PC-3 (cell line): Measurements from ENCODE around the gene BMP7.

Experiments
- CTCF ChIP-seq: fragments of 300-600 bp; sonication (generic); conservative IDR thresholded peaks from 2 replicates; pipeline ENCODE4 v1.5.1; 2017; ENCODE audit warnings: antibody characterized with exemption, low read depth, mild to moderate bottlenecking, low read length
- EZH2 ChIP-seq: fragments of 300-600 bp; sonication (generic); IDR thresholded peaks from one replicate; pipeline ENCODE4 v1.6.1; 2017; ENCODE audit warnings: antibody characterized with exemption, mild to moderate bottlenecking, low read length; ENCODE audit not compliant: unreplicated experiment

- TF ChIP-seq CTCF (no peak), EZH2 (no peak)
These were observed 78.4 kb downstream of the BMP7 start for GRCh38 chr20:57188056-57188455.
